ENCODE data around the gene CAPN15.

DNA sequence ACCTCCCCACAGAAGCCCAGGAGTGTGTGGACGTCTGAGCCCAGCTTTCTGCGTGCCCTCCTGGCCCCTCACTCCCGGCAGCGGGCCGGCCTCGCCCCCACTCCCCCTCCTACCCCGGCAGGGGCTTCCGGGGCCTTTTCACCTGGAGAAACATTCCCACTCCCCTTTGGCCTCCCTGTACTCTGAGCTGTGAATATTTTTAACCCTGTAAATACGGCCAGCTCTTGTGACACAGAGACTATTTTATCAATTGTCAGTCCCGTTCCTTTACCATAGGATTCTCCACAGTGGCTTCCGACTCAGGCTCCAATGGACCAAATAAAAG is 26.7 kb downstream of the CAPN15 start:
- TF ChIP-seq, protein P1, sequence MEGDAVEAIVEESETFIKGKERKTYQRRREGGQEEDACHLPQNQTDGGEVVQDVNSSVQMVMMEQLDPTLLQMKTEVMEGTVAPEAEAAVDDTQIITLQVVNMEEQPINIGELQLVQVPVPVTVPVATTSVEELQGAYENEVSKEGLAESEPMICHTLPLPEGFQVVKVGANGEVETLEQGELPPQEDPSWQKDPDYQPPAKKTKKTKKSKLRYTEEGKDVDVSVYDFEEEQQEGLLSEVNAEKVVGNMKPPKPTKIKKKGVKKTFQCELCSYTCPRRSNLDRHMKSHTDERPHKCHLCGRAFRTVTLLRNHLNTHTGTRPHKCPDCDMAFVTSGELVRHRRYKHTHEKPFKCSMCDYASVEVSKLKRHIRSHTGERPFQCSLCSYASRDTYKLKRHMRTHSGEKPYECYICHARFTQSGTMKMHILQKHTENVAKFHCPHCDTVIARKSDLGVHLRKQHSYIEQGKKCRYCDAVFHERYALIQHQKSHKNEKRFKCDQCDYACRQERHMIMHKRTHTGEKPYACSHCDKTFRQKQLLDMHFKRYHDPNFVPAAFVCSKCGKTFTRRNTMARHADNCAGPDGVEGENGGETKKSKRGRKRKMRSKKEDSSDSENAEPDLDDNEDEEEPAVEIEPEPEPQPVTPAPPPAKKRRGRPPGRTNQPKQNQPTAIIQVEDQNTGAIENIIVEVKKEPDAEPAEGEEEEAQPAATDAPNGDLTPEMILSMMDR (IDR thresholded peaks at IDR 0.05): no peak
- TF ChIP-seq POLR2A (IDR thresholded peaks at IDR 0.05): no peak

Measured in heart left ventricle (tissue), 13 donors.